Measurements from ENCODE around the gene CHD3. TPM values are rescaled to one million over a fixed set of nuclear protein-coding genes. Genes with fewer than 3 reads are reported as not detected.

Gene CHD3
- total RNA-seq, 2 donors from 2014 or later = 80.6 to 171 TPM

- no peaks in the 10 kb centered on the region for H3K4me1 ChIP-seq (ENCODE audit: control insufficient read depth in 1 of 2, low read depth in 2 of 2)
- no peak for TF ChIP-seq CTCF (IDR thresholded peaks at IDR 0.05)
- DNase-seq (ENCODE audit: low spot score) (no peak), ATAC-seq (ENCODE audit: insufficient number of reproducible peaks, low FRiP score, low read depth) (no peak)
- H3K27ac ChIP-seq = no peak overlapping the region
- no peaks in the 10 kb centered on the region for H3K27me3 ChIP-seq (replicated peaks; ENCODE audit: insufficient read depth)
- H3K9me3 ChIP-seq = no peaks in the 10 kb centered on the region
- H3K4me3 ChIP-seq = no peak overlapping the region
- H3K36me3 ChIP-seq = no peaks in the 10 kb centered on the region
Observed at GRCh38 chr17:7961421-7961820, 72.8 kb downstream of the CHD3 start.

Other genes starting within 250 kb of the CHD3 start
- gene ATP1B2, start 237.9 kb upstream of the CHD3 start, total RNA-seq = 1 to 10 TPM; 1.1 to 1.4 TPM
- 10 to 100 TPM; 16.8 to 23.7 TPM for gene TP53, start 201.3 kb upstream of the CHD3 start, total RNA-seq
- 1 to 10 TPM; 2.9 to 3.4 TPM for gene WRAP53, start 200.3 kb upstream of the CHD3 start, total RNA-seq
- not detected for gene EFNB3, start 183.6 kb upstream of the CHD3 start, total RNA-seq
- gene DNAH2, start 171.0 kb upstream of the CHD3 start, total RNA-seq = under 1 TPM in 1 of 2 donors, not detected in 1; under 0.01 TPM
- gene KDM6B, start 54.6 kb upstream of the CHD3 start, total RNA-seq = 10 to 100 TPM in 1 of 2 donors, 1 to 10 TPM in 1; 9.5 to 35.8 TPM
- 10 to 100 TPM in 1 of 2 donors, 1 to 10 TPM in 1; 4.1 to 21.9 TPM for gene TMEM88, start 33.7 kb upstream of the CHD3 start, total RNA-seq
- gene NAA38, start 31.2 kb upstream of the CHD3 start, total RNA-seq = 10 to 100 TPM; 49.5 to 62.7 TPM
- gene CYB5D1, start 30.8 kb upstream of the CHD3 start, total RNA-seq = 1 to 10 TPM; 3.8 to 8.9 TPM
- 1 to 10 TPM; 3.3 to 5.4 TPM for gene RNF227, start 27.5 kb downstream of the CHD3 start, total RNA-seq
- gene KCNAB3, start 41.1 kb downstream of the CHD3 start, total RNA-seq = not detected
- gene TRAPPC1, start 43.2 kb downstream of the CHD3 start, total RNA-seq = 10 to 100 TPM; 14.6 to 36.1 TPM
- gene CNTROB, start 43.4 kb downstream of the CHD3 start, total RNA-seq = 10 to 100 TPM; 11.2 to 42.9 TPM
- not detected for gene GUCY2D, start 113.8 kb downstream of the CHD3 start, total RNA-seq
- gene ALOX15B, start 150.3 kb downstream of the CHD3 start, total RNA-seq = 1 to 10 TPM in 1 of 2 donors, under 1 TPM in 1; 0.85 to 8.3 TPM
- gene ALOX12B, start 198.9 kb downstream of the CHD3 start, total RNA-seq = not detected
- gene ALOXE3, start 229.7 kb downstream of the CHD3 start, total RNA-seq = not detected
- not detected for gene HES7, start 235.3 kb downstream of the CHD3 start, total RNA-seq